Esophagus squamous epithelium (tissue), 4 donors: ENCODE data around the gene CCNL1.

Experiments used
- CTCF ChIP-seq, 6 experiments: fragments of 450-650 bp in 4 of 6; fragments of 200-600 bp in 2 of 6; sonication (generic) in 2 of 6; IDR thresholded peaks; one replicate each; pipeline ENCODE4 v1.5.1; 2016 to 2019; ENCODE audit warnings: antibody characterized with exemption in 6 of 6, mild to moderate bottlenecking in 4 of 6, moderate library complexity in 4 of 6
- POLR2A ChIP-seq, 4 donors: fragments of 450-650 bp; IDR thresholded peaks; one replicate each; pipeline ENCODE4 v1.6.1; 2017; ENCODE audit warnings: antibody characterized with exemption in 4 of 4, mild to moderate bottlenecking in 4 of 4, moderate library complexity in 3 of 4

GRCh38 chr3:157100608-157101396, 59.1 kb downstream of the CCNL1 start:
- no peak for TF ChIP-seq CTCF (IDR thresholded peaks at IDR 0.05)
- no peak for TF ChIP-seq POLR2A (IDR thresholded peaks at IDR 0.05)
